Endothelial cell of umbilical vein (primary cell): ENCODE data around the gene TULP4. TPM values are rescaled to one million over a fixed set of nuclear protein-coding genes. Genes with fewer than 3 reads are reported as not detected.

Experiments
- BruUV-seq: library from RNA; stranded (reverse); fragments of 400-500 nt; replicated peaks from 2 replicates; lab custom pipeline; 2021; lab: Mats Ljungman, UMichigan
- CTCF ChIA-PET: fragments of 300-600, 350-600 bp; sonication (Branson Sonifier 250); formaldehyde crosslinking; loops from one replicate; lab custom pipeline; 2021; ENCODE audit warnings: antibody characterized with exemption, inconsistent platforms; lab: Charles Lee
- POLR2A ChIA-PET: fragments of 300-600, 350-600 bp; sonication (Branson Sonifier 250); formaldehyde crosslinking; loops from one replicate; lab custom pipeline; 2021; ENCODE audit warnings: antibody characterized with exemption, inconsistent platforms; lab: Charles Lee
- DNase-seq: peaks from one replicate; pipeline ENCODE4 v3.0.0-alpha.2; 2011; ENCODE audit warnings: low read depth, low spot score
- FAIRE-seq: peaks from 2 replicates; lab custom pipeline; 2011; peaks lifted over from hg19 to GRCh38; lab: Jason Lieb, UNC
- H2AFZ ChIP-seq: 2 replicates; pipeline ENCODE4 v1.6.0; 2012; ENCODE audit warnings: low read depth, low read length, control low read depth, inconsistent platforms
- H3K27ac ChIP-seq: 2 replicates; pipeline ENCODE4 v1.5.1; 2011; ENCODE audit warnings: low read depth, mild to moderate bottlenecking, control low read depth, low read length, moderate library complexity; ENCODE audit not compliant: insufficient read depth
- H3K27me3 ChIP-seq, 2 experiments: 2 replicates each; pipeline versions ENCODE4 v1.6.0 to v1.6.1; 2011; ENCODE audit warnings: low read length in 2 of 2, mixed read lengths in 1 of 2; ENCODE audit not compliant: control insufficient read depth in 2 of 2, insufficient read depth in 2 of 2
- H3K36me3 ChIP-seq, 2 experiments: 2 replicates in 1 of 2; 3 replicates in 1 of 2; pipeline ENCODE4 v1.5.1; 2011; ENCODE audit warnings: low read length in 2 of 2, mild to moderate bottlenecking in 1 of 2, moderate library complexity in 1 of 2; ENCODE audit not compliant: control insufficient read depth in 2 of 2, insufficient read depth in 2 of 2; ENCODE audit errors: extremely low read depth in 1 of 2
- H3K4me1 ChIP-seq: 3 replicates; pipeline ENCODE4 v1.5.1; 2011; ENCODE audit warnings: mild to moderate bottlenecking, low read length; ENCODE audit not compliant: control insufficient read depth, insufficient read depth; ENCODE audit errors: extremely low read depth
- H3K4me2 ChIP-seq: 2 replicates; pipeline ENCODE4 v1.6.1; 2011; ENCODE audit warnings: low read length, control low read depth, mixed read lengths; ENCODE audit not compliant: insufficient read depth
- H3K4me3 ChIP-seq, 3 experiments: fragments of 200-600 bp in 1 of 3; sonication (generic), shearing (Covaris generic) in 1 of 3; replicated peaks in 1 of 3; 2 replicates each; pipeline ENCODE4 v1.5.1; 2011 to 2016; ENCODE audit warnings: control low read depth in 3 of 3, low read length in 3 of 3, mild to moderate bottlenecking in 2 of 3, inconsistent platforms in 1 of 3, low read depth in 1 of 3, moderate library complexity in 1 of 3; ENCODE audit not compliant: insufficient read depth in 1 of 3
- H3K79me2 ChIP-seq: 2 replicates; pipeline ENCODE4 v1.6.0; 2012; ENCODE audit warnings: low read length, inconsistent platforms; ENCODE audit not compliant: control insufficient read depth, insufficient read depth
- H3K9ac ChIP-seq: replicated peaks from 2 replicates; pipeline ENCODE3; 2011; ENCODE audit warnings: low read length, control low read depth; ENCODE audit not compliant: insufficient read depth; ENCODE audit errors: extremely low read depth
- H3K9me1 ChIP-seq: replicated peaks from 3 replicates; pipeline ENCODE4 v1.6.0; 2011; ENCODE audit warnings: mild to moderate bottlenecking, low read length; ENCODE audit not compliant: control insufficient read depth, insufficient read depth; ENCODE audit errors: extremely low read depth
- H3K9me3 ChIP-seq: replicated peaks from 2 replicates; pipeline ENCODE4 v1.5.1; 2012; ENCODE audit warnings: low read length, inconsistent platforms; ENCODE audit not compliant: control insufficient read depth, insufficient read depth
- H4K20me1 ChIP-seq: replicated peaks from 2 replicates; pipeline ENCODE3; 2011; ENCODE audit warnings: mild to moderate bottlenecking, low read length; ENCODE audit not compliant: control insufficient read depth, insufficient read depth; ENCODE audit errors: extremely low read depth
- EZH2 ChIP-seq: IDR thresholded peaks from 2 replicates; pipeline ENCODE4 v1.6.1; 2012; ENCODE audit warnings: borderline replicate concordance, low read depth, mild to moderate bottlenecking, moderate library complexity, low read length, inconsistent platforms; ENCODE audit not compliant: severe bottlenecking
- FOS ChIP-seq: IDR thresholded peaks from 2 replicates; pipeline ENCODE4 v1.6.1; 2011; ENCODE audit warnings: mild to moderate bottlenecking, low read length, moderate library complexity, borderline replicate concordance; ENCODE audit not compliant: insufficient read depth
- GATA2 ChIP-seq: IDR thresholded peaks from 2 replicates; pipeline ENCODE4 v1.7.0; 2011; ENCODE audit warnings: low read depth, mild to moderate bottlenecking, moderate library complexity, mixed read lengths, low read length; ENCODE audit not compliant: insufficient read length, insufficient read depth
- JUN ChIP-seq: IDR thresholded peaks from 2 replicates; pipeline ENCODE4 v1.6.1; 2011; ENCODE audit warnings: borderline replicate concordance, low read depth; ENCODE audit not compliant: insufficient read length, insufficient read depth
- MYC ChIP-seq: IDR thresholded peaks from one replicate; pipeline ENCODE4 v1.6.1; 2011; ENCODE audit warnings: mild to moderate bottlenecking, low read depth, low read length
- POLR2A ChIP-seq: IDR thresholded peaks from 2 replicates; pipeline ENCODE4 v1.6.1; 2012; ENCODE audit warnings: low read depth, mild to moderate bottlenecking, control low read depth, low read length
- POLR2AphosphoS5 ChIP-seq: IDR thresholded peaks from 2 replicates; pipeline ENCODE4 v1.6.1; 2012; ENCODE audit warnings: low read depth, mild to moderate bottlenecking, control low read depth, low read length, moderate library complexity; ENCODE audit not compliant: insufficient read depth
- dilution Hi-C: fragments of 300-500 bp; cut with MboI; formaldehyde crosslinking; loops from one replicate; pipeline ENCODE4 v1.15.0; 2019; ENCODE audit warnings: low sequenced_read_pairs; ENCODE audit not compliant: extremely low pct_ligation_motif_present
- intact Hi-C: fragments of 100-400 bp; cut with micrococcal nuclease; formaldehyde crosslinking; loops from one replicate; pipeline ENCODE4 v1.10.0; 2022
- polyA plus RNA-seq, 4 experiments: library from polyadenylated mRNA; depleted of rRNA in 3 of 4; stranded (reverse) in 3 of 4; unstranded in 1 of 4; fragments of >200 nt; gene quantifications; 2 replicates each; pipeline versions ENCODE4 v1.2.1 to v1.2.3, GENCODE V29; 2011 to 2012; ENCODE audit warnings: missing spikeins in 1 of 4
- total RNA-seq: library from RNA; stranded (reverse); gene quantifications from 2 replicates; pipeline ENCODE4 v1.2.3, GENCODE V29; 2021
- TF ChIP-seq, protein P1 (sequence below), 2 donors: IDR thresholded peaks; 1 replicate in 1 of 2; 2 replicates in 1 of 2; pipeline ENCODE4 v1.5.1; 2011; ENCODE audit warnings: low read length in 2 of 2, mild to moderate bottlenecking in 2 of 2, moderate library complexity in 2 of 2, control low read depth in 1 of 2, inconsistent platforms in 1 of 2, low read depth in 1 of 2; ENCODE audit not compliant: insufficient read depth in 1 of 2; ENCODE audit errors: extremely low read depth in 1 of 2
- TF ChIP-seq, protein P2 (sequence below): IDR thresholded peaks from 2 replicates; pipeline ENCODE4 v1.6.1; 2011; ENCODE audit not compliant: insufficient read depth, insufficient read length

TULP4 gene
- total and polyA plus RNA-seq, 2 donors (not counting 3 experiments of a cell fraction or from before 2014, with no cell fraction given): 10.8 to 55.1 TPM

DNA sequence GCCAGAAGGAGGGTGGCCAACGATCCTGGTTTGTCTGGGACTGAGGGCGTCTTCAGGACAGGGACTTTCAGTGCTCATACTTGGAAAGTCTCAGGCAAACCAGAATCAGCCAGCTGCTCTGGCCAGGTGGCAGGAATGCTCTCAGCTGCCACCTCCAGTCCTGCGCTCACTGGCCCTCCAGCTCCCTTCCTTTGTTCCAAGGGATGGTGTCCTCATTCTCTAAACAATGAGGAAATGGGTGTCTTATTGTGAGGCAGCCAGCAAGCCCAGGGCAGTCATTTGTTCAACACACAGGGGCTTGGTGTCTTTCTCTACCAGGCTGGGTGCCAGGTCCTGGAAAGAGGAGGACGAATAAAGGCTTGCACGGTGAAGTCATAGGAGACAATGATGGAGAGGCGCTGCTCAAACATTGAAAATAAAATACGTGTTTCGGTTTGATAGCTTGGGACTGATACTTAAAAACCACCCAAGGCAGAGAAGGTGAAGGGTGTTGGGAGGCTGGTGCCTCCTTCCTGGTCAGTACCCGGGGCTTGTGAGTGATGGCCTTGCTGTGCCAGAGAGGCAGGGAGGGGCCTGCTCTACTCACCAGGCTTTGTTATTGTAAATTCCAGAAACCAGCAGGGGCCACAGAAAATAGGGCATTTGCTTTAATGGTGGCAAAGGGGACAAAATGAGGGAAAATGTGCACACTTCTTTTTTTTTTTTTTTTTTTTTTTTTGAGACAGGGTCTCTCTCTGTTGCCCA lies 236.3 kb downstream of the TULP4 start:
- no peak overlapping the region for H3K4me2 ChIP-seq
- H2AFZ ChIP-seq: no peak overlapping the region
- H3K4me1 ChIP-seq: no peaks in the 10 kb centered on the region
- TF ChIP-seq MYC: no peak
- no peak for TF ChIP-seq EZH2
- TF ChIP-seq, protein P1, sequence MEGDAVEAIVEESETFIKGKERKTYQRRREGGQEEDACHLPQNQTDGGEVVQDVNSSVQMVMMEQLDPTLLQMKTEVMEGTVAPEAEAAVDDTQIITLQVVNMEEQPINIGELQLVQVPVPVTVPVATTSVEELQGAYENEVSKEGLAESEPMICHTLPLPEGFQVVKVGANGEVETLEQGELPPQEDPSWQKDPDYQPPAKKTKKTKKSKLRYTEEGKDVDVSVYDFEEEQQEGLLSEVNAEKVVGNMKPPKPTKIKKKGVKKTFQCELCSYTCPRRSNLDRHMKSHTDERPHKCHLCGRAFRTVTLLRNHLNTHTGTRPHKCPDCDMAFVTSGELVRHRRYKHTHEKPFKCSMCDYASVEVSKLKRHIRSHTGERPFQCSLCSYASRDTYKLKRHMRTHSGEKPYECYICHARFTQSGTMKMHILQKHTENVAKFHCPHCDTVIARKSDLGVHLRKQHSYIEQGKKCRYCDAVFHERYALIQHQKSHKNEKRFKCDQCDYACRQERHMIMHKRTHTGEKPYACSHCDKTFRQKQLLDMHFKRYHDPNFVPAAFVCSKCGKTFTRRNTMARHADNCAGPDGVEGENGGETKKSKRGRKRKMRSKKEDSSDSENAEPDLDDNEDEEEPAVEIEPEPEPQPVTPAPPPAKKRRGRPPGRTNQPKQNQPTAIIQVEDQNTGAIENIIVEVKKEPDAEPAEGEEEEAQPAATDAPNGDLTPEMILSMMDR (IDR thresholded peaks at IDR 0.05; ENCODE audit: extremely low read depth in 1 of 2, insufficient read depth in 1 of 2, low read depth in 1 of 2, low read length in 2 of 2): no peak
- no peak for TF ChIP-seq POLR2AphosphoS5
- no peak for TF ChIP-seq FOS
- no peak for TF ChIP-seq GATA2
- TF ChIP-seq JUN: no peak
- TF ChIP-seq POLR2A: no peak
- TF ChIP-seq, protein P2, sequence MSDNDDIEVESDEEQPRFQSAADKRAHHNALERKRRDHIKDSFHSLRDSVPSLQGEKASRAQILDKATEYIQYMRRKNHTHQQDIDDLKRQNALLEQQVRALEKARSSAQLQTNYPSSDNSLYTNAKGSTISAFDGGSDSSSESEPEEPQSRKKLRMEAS: no peak
- DNase-seq: no peak
- dilution Hi-C loops (no loop called here), intact Hi-C loops (no loop called here)
- H3K9me1 ChIP-seq: no peaks in the 10 kb centered on the region
- H3K79me2 ChIP-seq: no peaks in the 10 kb centered on the region
- FAIRE-seq: no peak
- no peaks in the 10 kb centered on the region for H4K20me1 ChIP-seq
- no peak overlapping the region for H3K9ac ChIP-seq
- BruUV-seq: no TSS peak
- H3K9me3 ChIP-seq: no peaks in the 10 kb centered on the region
- CTCF ChIA-PET: no interaction called here
- H3K27me3 ChIP-seq: no peaks in the 10 kb centered on the region
- no peak overlapping the region for H3K27ac ChIP-seq
- POLR2A ChIA-PET: no interaction called here
- no peaks in the 10 kb centered on the region for H3K36me3 ChIP-seq
- H3K4me3 ChIP-seq: no peak overlapping the region
